GM12892 (cell line): ENCODE data around the gene NOP9.

Experiments used
- POLR2A ChIP-seq: IDR thresholded peaks from 2 replicates; pipeline ENCODE4 v1.6.1; 2011; ENCODE audit warnings: low read depth, low read length, control low read depth
- POLR2AphosphoS5 ChIP-seq: IDR thresholded peaks from 2 replicates; pipeline ENCODE4 v1.6.1; 2011; ENCODE audit warnings: low read depth, low read length, control low read depth
- TAF1 ChIP-seq: IDR thresholded peaks from 2 replicates; pipeline ENCODE4 v1.6.1; 2011; ENCODE audit warnings: low read depth, mild to moderate bottlenecking, control low read depth, low read length, borderline replicate concordance

- TF ChIP-seq TAF1 (no peak), POLR2AphosphoS5 (no peak), POLR2A (no peak)
These were observed 27.7 kb downstream of the NOP9 start for GRCh38 chr14:24327303-24327702.
